Activated CD4-positive, alpha-beta T cell treated with anti-CD3 and anti-CD28 coated beads, Interleukin-2, amount 10 ng/mL, durations not matched to agents 7 days and 5 days (primary cell): ENCODE results near the gene APBA1. TPM values are rescaled to one million over a fixed set of nuclear protein-coding genes. Genes with fewer than 3 reads are reported as not detected.

ENCODE experiments used
- CTCF ChIA-PET: fragments of 350-600 bp; sonication (Branson Sonifier 250); formaldehyde crosslinking; loops from one replicate; lab custom pipeline; 2021; ENCODE audit warnings: antibody characterized with exemption; lab: Charles Lee
- POLR2A ChIA-PET: fragments of 350-600 bp; sonication (Branson Sonifier 250); formaldehyde crosslinking; loops from one replicate; lab custom pipeline; 2021; ENCODE audit warnings: antibody characterized with exemption; lab: Charles Lee
- DNase-seq: peaks from one replicate; pipeline ENCODE4 v3.0.0-alpha.2; 2020
- H3K27ac Mint-ChIP-seq: one replicate; pipeline ENCODE4 v1.8.0; 2021; ENCODE audit warnings: mild to moderate bottlenecking, moderate library complexity, mixed read lengths
- H3K27me3 Mint-ChIP-seq: one replicate; pipeline ENCODE4 v1.8.0; 2021; ENCODE audit warnings: mixed read lengths
- H3K36me3 Mint-ChIP-seq: one replicate; pipeline ENCODE4 v1.8.0; 2021; ENCODE audit warnings: low read depth, mixed read lengths
- H3K4me1 Mint-ChIP-seq: one replicate; pipeline ENCODE4 v1.8.0; 2021; ENCODE audit warnings: mixed read lengths
- H3K4me3 Mint-ChIP-seq: one replicate; pipeline ENCODE4 v1.8.0; 2021; ENCODE audit warnings: mild to moderate bottlenecking, moderate library complexity, mixed read lengths
- H3K9me3 Mint-ChIP-seq: one replicate; pipeline ENCODE4 v1.8.0; 2021; ENCODE audit warnings: mixed read lengths
- total RNA-seq, 2 experiments: library from RNA; stranded (reverse); gene quantifications; one replicate each; pipeline ENCODE4 v1.2.3, GENCODE V29; 2021

The APBA1 gene
- total RNA-seq, 2 experiments from 2014 or later: 1.6 to 2.3 TPM

- CTCF ChIA-PET: no interaction called here
- H3K9me3 Mint-ChIP-seq: no peaks in the 10 kb centered on the region
- no peaks in the 10 kb centered on the region for H3K4me1 Mint-ChIP-seq
Measured at GRCh38 chr9:69466151-69466550, 206.0 kb downstream of the APBA1 start.

GRCh38 chr9:69465473-69465872 is 206.7 kb downstream of the APBA1 start:
- no peaks in the 10 kb centered on the region for H3K4me1 Mint-ChIP-seq
- H3K27ac Mint-ChIP-seq: no peak overlapping the region
- no peaks in the 10 kb centered on the region for H3K36me3 Mint-ChIP-seq
- no peaks in the 10 kb centered on the region for H3K9me3 Mint-ChIP-seq
- no peak overlapping the region for H3K4me3 Mint-ChIP-seq
- ChIA-PET POLR2A (no interaction called here), CTCF (interaction anchor here (2.2 kb wide), 1 partner anchor 9 kb away, joined by 7 read pairs; no protein-coding TSS in a partner anchor)
- no peaks in the 10 kb centered on the region for H3K27me3 Mint-ChIP-seq
- no peak for DNase-seq

More at GRCh38 chr9:69466151-69466550, 206.0 kb downstream of the APBA1 start:
- no peaks in the 10 kb centered on the region for H3K36me3 Mint-ChIP-seq
- DNase-seq: no peak
- H3K4me3 Mint-ChIP-seq: no peak overlapping the region
- H3K27ac Mint-ChIP-seq: no peak overlapping the region
- POLR2A ChIA-PET: no interaction called here
- H3K27me3 Mint-ChIP-seq: no peaks in the 10 kb centered on the region

DNA sequence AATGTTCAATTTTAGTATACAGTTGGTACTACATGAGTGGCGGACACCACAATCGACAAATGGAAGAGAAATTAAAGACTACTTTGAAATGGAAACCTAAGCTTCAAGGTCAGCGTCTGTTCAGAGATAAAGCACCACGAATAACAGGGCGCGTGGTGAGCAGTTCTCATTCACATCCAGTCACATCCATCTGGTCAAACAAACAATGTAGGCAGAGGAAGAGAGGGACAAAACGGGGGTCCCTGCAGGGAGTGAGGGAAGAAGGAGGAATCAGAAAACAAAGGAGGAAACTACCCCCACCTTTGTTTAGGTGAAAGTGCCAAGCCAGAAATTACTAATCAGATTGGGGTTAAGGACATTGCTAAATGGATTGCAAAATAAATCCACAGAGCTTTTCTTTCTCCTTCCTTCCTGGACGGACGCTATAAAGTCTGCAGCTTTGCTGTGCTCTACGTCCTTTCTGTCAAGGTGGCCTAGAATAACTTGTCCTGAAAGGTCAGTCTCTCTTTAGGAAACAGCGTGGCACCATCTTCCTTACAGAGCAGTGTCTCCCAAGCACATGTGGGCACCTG is 208.6 kb downstream of the APBA1 start:
- H3K4me3 Mint-ChIP-seq: no peak overlapping the region

DNA sequence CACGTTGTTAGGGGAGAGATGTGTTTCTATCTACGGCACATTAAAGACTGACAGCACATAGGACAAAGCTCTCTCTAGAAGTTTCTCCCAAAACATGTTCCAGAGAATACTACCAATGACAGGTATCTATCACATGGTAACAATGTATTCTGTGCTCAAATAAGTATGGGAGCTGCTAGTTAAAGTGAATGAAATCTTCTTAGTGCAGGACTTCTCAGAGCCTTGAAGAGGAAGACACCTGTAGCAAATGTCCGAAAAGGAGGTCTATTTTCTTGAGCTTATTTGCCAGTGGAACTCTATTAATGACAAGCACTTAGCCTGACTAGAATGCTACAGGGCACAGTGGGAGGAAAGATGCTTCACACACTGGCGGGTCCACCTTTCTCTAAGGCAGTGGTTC is 209.8 kb downstream of the APBA1 start:
- no peak overlapping the region for H3K4me3 Mint-ChIP-seq
- H3K36me3 Mint-ChIP-seq: no peaks in the 10 kb centered on the region

More for the DNA sequence above, 208.6 kb downstream of the APBA1 start:
- no peaks in the 10 kb centered on the region for H3K9me3 Mint-ChIP-seq
- H3K27ac Mint-ChIP-seq: no peak overlapping the region
- H3K4me1 Mint-ChIP-seq: no peaks in the 10 kb centered on the region
- CTCF ChIA-PET: interaction anchor here (2.2 to 2.4 kb wide), 2 partner anchors 10 to 13 kb away, joined by 6 to 7 read pairs; no protein-coding TSS in a partner anchor
- POLR2A ChIA-PET: no interaction called here
- no peaks in the 10 kb centered on the region for H3K27me3 Mint-ChIP-seq
- DNase-seq: no peak
- no peaks in the 10 kb centered on the region for H3K36me3 Mint-ChIP-seq

GRCh38 chr9:69461103-69461887 is 210.9 kb downstream of the APBA1 start:
- H3K4me1 Mint-ChIP-seq: no peaks in the 10 kb centered on the region
- no peak for DNase-seq
- ChIA-PET POLR2A (no interaction called here), CTCF (interaction anchor here (2.4 kb wide), 1 partner anchor 15 kb away, joined by 6 read pairs; no protein-coding TSS in a partner anchor)
- no peaks in the 10 kb centered on the region for H3K9me3 Mint-ChIP-seq
- no peaks in the 10 kb centered on the region for H3K36me3 Mint-ChIP-seq
- no peak overlapping the region for H3K4me3 Mint-ChIP-seq
- H3K27me3 Mint-ChIP-seq: peaks cover 1% of the 10 kb centered on the region
- no peak overlapping the region for H3K27ac Mint-ChIP-seq

More for the DNA sequence above, 209.8 kb downstream of the APBA1 start:
- DNase-seq: no peak
- POLR2A ChIA-PET: no interaction called here
- no peaks in the 10 kb centered on the region for H3K9me3 Mint-ChIP-seq
- H3K27me3 Mint-ChIP-seq: peaks cover 1% of the 10 kb centered on the region
- H3K4me1 Mint-ChIP-seq: no peaks in the 10 kb centered on the region
- CTCF ChIA-PET: interaction anchor here (0.6 to 2.4 kb wide), 2 partner anchors 14 to 541 kb away, joined by 3 to 6 read pairs; no protein-coding TSS in a partner anchor
- no peak overlapping the region for H3K27ac Mint-ChIP-seq

DNA sequence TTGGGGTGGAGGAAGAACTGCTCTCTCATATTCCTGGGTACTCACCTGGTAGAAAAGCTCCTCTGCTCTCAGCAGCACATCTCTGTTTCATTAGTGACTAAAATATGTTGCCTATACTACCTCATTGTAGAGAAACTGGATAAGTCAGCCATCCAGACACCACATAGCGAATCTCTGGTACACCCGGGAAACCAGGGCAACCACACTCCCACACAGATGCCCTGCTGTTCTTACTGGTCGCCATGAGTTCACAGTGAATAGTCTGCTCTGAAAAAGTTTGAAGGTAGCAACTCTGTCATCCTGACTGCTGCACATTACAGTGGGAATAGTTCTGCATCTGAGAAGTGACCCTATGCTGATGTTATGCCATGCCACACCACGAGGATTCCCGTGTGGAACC is 212.2 kb downstream of the APBA1 start:
- ChIA-PET POLR2A (no interaction called here), CTCF (no interaction called here)
- H3K27ac Mint-ChIP-seq: no peak overlapping the region
- H3K27me3 Mint-ChIP-seq: peaks cover 1% of the 10 kb centered on the region
- no peak overlapping the region for H3K4me3 Mint-ChIP-seq
- no peaks in the 10 kb centered on the region for H3K36me3 Mint-ChIP-seq
- H3K9me3 Mint-ChIP-seq: no peaks in the 10 kb centered on the region
- H3K4me1 Mint-ChIP-seq: no peaks in the 10 kb centered on the region
- DNase-seq: no peak

- no peak for DNase-seq
- Mint-ChIP-seq H3K4me1 (no peaks in the 10 kb centered on the region), H3K27ac (no peak overlapping the region), H3K27me3 (peaks cover 1% of the 10 kb centered on the region), H3K9me3 (no peaks in the 10 kb centered on the region), H3K4me3 (no peak overlapping the region), H3K36me3 (no peaks in the 10 kb centered on the region)
- POLR2A ChIA-PET: no interaction called here
- CTCF ChIA-PET: no interaction called here
Measured at GRCh38 chr9:69458176-69458575, 214.0 kb downstream of the APBA1 start.

- POLR2A ChIA-PET: no interaction called here
- CTCF ChIA-PET: interaction anchor here (0.7 kb wide), 1 partner anchor 331 kb away, joined by 3 read pairs; no protein-coding TSS in a partner anchor
- Mint-ChIP-seq H3K4me3 (no peak overlapping the region), H3K27me3 (peaks cover 1% of the 10 kb centered on the region), H3K9me3 (no peaks in the 10 kb centered on the region), H3K27ac (no peak overlapping the region), H3K36me3 (no peaks in the 10 kb centered on the region), H3K4me1 (no peaks in the 10 kb centered on the region)
- no peak for DNase-seq
Measured at GRCh38 chr9:69456201-69456600, 216.0 kb downstream of the APBA1 start.

GRCh38 chr9:69455311-69455710 is 216.9 kb downstream of the APBA1 start:
- peaks cover 1% of the 10 kb centered on the region for H3K4me1 Mint-ChIP-seq
- CTCF ChIA-PET: no interaction called here
- H3K4me3 Mint-ChIP-seq: no peak overlapping the region
- DNase-seq: no peak
- H3K36me3 Mint-ChIP-seq: no peaks in the 10 kb centered on the region
- H3K27me3 Mint-ChIP-seq: peaks cover 1% of the 10 kb centered on the region
- POLR2A ChIA-PET: no interaction called here
- no peak overlapping the region for H3K27ac Mint-ChIP-seq
- H3K9me3 Mint-ChIP-seq: no peaks in the 10 kb centered on the region

- CTCF ChIA-PET: interaction anchor here (0.7 kb wide), 1 partner anchor 22 kb away, joined by 3 read pairs; no protein-coding TSS in a partner anchor
- POLR2A ChIA-PET: no interaction called here
- H3K4me3 Mint-ChIP-seq: no peak overlapping the region
Measured at GRCh38 chr9:69454321-69454720, 217.8 kb downstream of the APBA1 start.

GRCh38 chr9:69453746-69454145 is 218.4 kb downstream of the APBA1 start:
- POLR2A ChIA-PET: no interaction called here
- Mint-ChIP-seq H3K9me3 (no peaks in the 10 kb centered on the region), H3K27ac (no peak overlapping the region), H3K4me1 (peaks cover 3% of the 10 kb centered on the region), H3K27me3 (peaks cover 1% of the 10 kb centered on the region), H3K4me3 (no peak overlapping the region), H3K36me3 (no peaks in the 10 kb centered on the region)
- DNase-seq: no peak
- CTCF ChIA-PET: no interaction called here

More at GRCh38 chr9:69454321-69454720, 217.8 kb downstream of the APBA1 start:
- Mint-ChIP-seq H3K36me3 (no peaks in the 10 kb centered on the region), H3K27me3 (peaks cover 1% of the 10 kb centered on the region), H3K27ac (no peak overlapping the region), H3K9me3 (no peaks in the 10 kb centered on the region), H3K4me1 (peaks cover 3% of the 10 kb centered on the region)
- no peak for DNase-seq

DNA sequence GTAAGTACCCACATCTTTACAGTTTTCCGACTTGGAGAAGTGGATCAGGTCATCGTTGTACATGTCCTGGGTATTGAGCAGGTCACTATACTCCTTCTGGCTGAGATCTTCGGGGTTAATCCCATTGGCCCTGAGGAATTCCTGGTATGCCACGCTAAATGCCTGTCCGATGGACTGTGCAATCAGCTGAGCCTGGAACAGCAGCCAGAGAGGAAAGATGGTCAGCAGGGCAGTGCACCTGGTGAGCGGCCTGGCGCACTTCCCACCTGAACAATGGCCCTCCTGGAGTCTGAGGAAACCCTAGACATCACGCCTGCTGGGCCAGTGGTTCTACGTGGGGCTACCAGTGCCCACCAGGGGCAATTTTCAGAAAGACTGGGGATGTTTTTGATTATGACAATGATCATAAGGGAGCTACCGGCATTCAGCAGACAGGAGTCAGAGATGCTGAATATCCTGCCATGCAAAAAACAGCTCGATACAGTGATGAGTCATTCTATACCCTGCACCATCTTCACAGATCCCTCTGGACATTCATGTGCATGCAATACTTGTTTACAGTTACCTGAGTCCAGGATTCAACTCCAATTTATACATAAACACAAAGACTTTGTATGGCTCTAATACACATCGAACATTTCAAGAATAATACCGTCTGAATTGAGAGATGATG is 219.9 kb downstream of the APBA1 start:
- Mint-ChIP-seq H3K27ac (no peak overlapping the region), H3K27me3 (no peaks in the 10 kb centered on the region), H3K36me3 (no peaks in the 10 kb centered on the region), H3K4me3 (no peak overlapping the region), H3K4me1 (peaks cover 3% of the 10 kb centered on the region), H3K9me3 (no peaks in the 10 kb centered on the region)
- no peak for DNase-seq
- ChIA-PET POLR2A (no interaction called here), CTCF (interaction anchor here (0.8 to 0.9 kb wide), 2 partner anchors 10 to 31 kb away, joined by 3 read pairs; no protein-coding TSS in a partner anchor)

DNA sequence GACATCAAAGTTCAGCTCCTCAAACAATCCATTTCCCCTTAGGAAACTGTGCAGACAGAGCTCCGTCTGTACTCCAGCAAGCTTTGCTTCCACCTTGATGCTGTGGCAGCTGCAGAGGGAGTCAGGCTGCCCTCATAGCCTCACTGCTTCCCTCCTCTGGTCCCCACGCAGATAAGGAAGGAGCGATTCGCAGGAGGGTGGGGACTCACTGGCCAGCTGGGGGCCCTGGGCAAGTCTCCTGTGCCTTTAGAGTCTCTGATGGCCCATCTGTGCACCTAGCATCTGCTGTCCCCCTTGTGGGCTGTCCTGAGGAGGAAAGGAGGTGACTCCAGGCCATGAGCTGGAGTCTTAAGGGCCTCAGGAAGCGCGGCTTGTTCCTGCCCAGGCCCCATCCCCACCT is 225.7 kb downstream of the APBA1 start:
- no peaks in the 10 kb centered on the region for H3K27me3 Mint-ChIP-seq
- ChIA-PET POLR2A (no interaction called here), CTCF (no interaction called here)

More for the DNA sequence above, 225.7 kb downstream of the APBA1 start:
- no peaks in the 10 kb centered on the region for H3K36me3 Mint-ChIP-seq
- no peak overlapping the region for H3K4me3 Mint-ChIP-seq
- H3K4me1 Mint-ChIP-seq: peaks cover 6% of the 10 kb centered on the region
- no peak for DNase-seq
- H3K27ac Mint-ChIP-seq: no peak overlapping the region
- H3K9me3 Mint-ChIP-seq: no peaks in the 10 kb centered on the region
